ENCODE results near the gene GLIPR1.
A peak's percentile ranks its signal among the peaks of the same experiment; 100 is the strongest.
"Not testable (repeated sequence)": the region's sequence is repeated elsewhere in the genome, so short reads cannot be mapped to it uniquely, and the experiment has no call there.

Gene GLIPR1

GRCh38 chr12:75522124-75522523, 41.6 kb downstream of the GLIPR1 start:
- not testable (repeated sequence) for DNase-seq

GRCh38 chr12:75525263-75525662, 44.7 kb downstream of the GLIPR1 start:
- no peak for DNase-seq

- peak; percentile 67 for DNase-seq
Measured at GRCh38 chr12:75526655-75527511, 46.3 kb downstream of the GLIPR1 start.

- DNase-seq, result no peak
Measured at GRCh38 chr12:75528272-75528671, 47.7 kb downstream of the GLIPR1 start.

- no peak for DNase-seq
Measured at GRCh38 chr12:75528692-75529091, 48.1 kb downstream of the GLIPR1 start.

- DNase-seq, result no peak
Measured at GRCh38 chr12:75529316-75529715, 48.8 kb downstream of the GLIPR1 start.

GRCh38 chr12:75529826-75530225, 49.3 kb downstream of the GLIPR1 start:
- no peak for DNase-seq

GRCh38 chr12:75533239-75533638, 52.7 kb downstream of the GLIPR1 start:
- DNase-seq, result no peak

DNA sequence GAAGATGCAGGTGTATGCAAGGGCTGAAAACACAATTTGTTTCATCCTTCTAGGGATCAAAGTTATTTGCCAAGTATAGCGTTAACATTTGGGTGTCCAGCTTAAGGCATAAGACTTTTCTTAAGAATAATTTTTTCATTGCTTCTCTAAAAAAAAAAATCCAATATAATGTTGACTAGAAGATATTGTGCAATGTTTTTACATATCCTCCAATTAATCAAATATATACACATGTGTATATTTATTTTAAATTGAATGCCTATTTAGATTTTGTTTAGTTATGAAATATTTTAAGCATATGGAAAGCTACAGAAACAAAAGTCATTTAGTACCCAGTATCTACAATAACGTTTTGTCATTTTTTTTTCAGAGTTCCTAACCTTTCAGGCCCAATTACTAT, 59.3 kb downstream of the GLIPR1 start:
- DNase-seq, result no peak

GRCh38 chr12:75542942-75543341, 62.4 kb downstream of the GLIPR1 start:
- DNase-seq, result no peak

- DNase-seq, result no peak
Measured at GRCh38 chr12:75543529-75543928, 63.0 kb downstream of the GLIPR1 start.

DNA sequence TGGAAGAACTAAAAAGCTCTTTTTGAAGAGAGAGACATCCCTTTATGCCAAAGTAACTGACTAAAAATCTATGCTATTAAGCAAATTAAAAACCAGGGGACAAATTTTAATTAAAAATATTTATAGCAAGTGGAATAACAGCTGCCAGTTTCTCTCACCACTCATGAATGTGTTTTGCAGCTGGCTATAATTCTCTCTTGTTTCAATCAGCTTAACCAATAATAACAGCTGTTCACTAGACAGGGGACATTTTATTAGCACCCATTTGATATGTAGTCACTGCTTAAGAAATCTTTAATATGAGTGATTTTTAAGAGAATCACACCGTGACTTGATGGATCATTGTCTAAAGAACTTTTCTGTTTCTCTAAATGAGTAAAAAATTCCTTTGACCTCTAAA, 65.1 kb downstream of the GLIPR1 start:
- DNase-seq, result no peak

DNA sequence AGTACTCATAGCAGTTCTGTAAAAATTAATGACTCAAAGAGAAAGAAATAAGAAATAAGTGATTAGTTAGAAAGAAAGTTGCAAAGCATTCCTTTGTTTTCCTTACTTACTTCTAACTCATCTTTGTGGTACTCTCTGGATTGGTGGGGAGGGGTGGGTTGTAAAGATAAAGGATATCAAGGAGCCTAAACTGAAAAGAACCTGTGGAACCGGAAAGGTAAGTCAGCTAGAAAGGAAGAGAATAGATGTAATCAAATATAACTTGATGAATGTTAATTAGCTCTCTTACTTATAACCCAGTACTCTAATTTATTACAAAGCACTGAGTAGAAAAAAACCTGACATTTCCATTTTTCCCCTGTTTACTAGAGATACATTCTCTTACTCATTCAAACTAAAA, 68.3 kb downstream of the GLIPR1 start:
- no peak for DNase-seq

DNA sequence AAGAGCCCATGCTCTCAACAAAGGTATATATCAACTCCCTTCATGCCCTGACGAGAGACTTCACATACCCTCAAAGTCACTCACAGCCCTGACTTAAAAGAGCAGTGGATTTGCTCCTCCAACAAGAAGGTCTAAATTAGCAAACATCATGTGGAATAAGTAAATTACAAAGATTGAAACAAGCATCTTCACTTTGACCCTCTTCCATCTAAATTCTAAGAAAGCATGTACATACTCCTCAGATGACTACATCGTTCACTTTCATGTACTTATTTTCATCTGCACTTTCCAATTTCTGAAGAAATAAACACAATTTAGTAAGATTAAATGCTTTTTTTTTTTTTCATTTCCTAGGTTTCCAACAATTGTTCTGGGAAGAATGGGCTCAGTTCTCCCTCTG, 69.4 kb downstream of the GLIPR1 start:
- DNase-seq, result no peak

DNA sequence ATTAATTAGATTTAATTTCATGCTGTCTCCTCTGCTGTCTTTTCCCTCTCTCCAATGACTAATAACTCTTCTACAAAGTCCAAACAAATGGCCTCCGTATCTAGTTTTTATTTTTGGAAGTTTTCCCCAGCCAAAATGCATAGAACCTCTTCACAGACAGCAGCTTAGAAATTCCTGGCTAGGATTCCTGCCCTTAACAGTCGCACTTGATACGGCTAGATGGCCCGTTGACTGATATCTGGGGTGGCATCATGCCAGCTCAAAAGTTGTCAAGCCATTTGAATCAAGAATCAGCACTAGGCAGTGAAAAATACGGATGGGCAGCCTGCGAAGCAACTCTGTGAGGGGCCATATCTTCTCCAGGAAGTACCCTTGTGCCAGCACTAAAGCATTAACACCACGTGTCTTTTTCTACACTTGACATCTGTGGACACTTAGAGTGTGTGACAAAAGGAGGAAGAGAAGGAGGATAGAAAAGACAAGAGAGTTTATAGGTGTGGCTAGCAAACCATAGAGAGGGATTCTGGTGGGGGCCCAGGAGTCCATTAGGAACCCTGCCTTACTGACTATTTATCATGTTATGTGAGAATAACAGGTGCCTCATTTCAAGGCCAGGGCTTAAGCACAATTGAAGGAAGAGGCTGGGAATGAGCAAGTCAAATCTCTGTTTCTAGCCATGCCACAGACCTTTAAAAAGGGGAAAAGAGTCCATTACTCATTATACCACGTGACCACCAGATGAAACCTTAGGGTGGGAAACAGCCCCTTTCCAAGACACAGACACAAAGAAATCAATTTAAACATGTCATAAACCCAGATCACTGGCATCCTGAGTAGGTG, 70.1 kb downstream of the GLIPR1 start:
- peak; percentile 17 for DNase-seq

- DNase-seq, result no peak
Measured at GRCh38 chr12:75551477-75551876, 70.9 kb downstream of the GLIPR1 start.

DNA sequence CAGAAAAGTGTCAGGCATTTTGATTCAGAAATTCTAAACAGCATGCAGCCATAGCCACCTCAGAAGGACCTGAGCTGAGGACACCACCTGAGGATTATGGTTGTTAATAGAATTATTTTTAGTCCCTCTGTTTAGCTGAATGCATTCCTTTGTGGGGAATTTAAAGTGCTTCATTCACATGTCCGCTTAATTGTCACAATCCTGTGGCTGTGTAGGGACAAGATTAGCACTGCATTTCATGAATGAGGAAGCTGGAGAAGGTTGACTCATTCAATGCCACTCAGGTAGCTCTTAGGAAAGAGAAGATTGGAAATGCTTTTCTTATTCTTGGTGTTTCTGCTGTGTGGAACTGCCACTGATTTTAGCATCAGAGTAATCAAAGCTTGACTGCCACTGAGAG, 72.8 kb downstream of the GLIPR1 start:
- DNase-seq, result peak; percentile 47
